Hematopoietic multipotent progenitor cell treated with erythropoietin and hydrocortisone succinate and interleukin-3 and kit ligand, for 17 days (in vitro differentiated cells): ENCODE results near the gene THYN1.

Experiments used
- DNase-seq: peaks from one replicate; pipeline ENCODE4 v3.0.0-alpha.2; 2015; ENCODE audit warnings: low spot score

Gene THYN1

DNA sequence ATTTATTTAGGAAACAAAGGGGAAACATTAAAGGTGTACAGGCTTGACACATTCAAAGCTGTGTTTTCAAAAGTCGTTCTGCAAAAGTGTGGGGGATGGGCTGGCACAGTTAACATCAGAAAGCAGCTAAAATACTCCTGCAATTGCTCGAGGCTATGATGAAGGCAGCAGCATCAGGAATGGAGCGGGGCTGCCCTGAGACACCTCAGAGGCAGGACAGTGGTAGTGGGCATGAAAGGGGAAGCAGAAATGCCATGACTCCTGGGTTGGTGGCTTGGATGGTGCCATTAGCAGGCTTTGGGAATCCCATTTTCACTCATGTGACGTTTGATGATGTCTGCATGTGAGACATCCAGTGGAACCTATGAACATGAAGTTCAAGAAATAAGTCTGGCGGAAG lies 30.0 kb downstream of the THYN1 start:
- DNase-seq: no peak

GRCh38 chr11:134216816-134217215 lies 36.3 kb downstream of the THYN1 start:
- DNase-seq: no peak

- no peak for DNase-seq
Observed at GRCh38 chr11:134215836-134216235, 37.3 kb downstream of the THYN1 start.

- DNase-seq: peak; percentile 55
Observed at GRCh38 chr11:134207538-134208239, 45.5 kb downstream of the THYN1 start.

- no peak for DNase-seq
Observed at GRCh38 chr11:134206185-134206584, 47.0 kb downstream of the THYN1 start.

- no peak for DNase-seq
Observed at GRCh38 chr11:134205729-134206128, 47.4 kb downstream of the THYN1 start.

- DNase-seq: no peak
Observed at GRCh38 chr11:134202661-134203060, 50.5 kb downstream of the THYN1 start.

DNA sequence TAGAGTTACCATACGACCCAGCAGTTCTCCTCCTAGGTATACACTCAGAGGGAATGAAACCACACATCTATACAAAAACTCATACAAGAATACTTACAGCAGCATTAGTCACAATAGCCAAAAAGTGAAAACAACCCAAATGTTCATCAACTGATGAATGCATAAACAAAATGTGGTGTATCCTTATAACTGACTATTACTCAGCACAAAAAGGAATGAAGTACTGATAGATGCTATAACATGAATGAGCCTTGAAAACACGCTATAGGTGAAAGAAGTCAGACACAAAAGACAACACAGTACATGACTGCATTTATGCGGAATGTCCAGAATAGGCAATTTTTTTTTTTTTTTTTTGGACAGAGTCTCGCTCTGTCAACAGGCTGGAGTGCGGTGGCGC lies 52.5 kb downstream of the THYN1 start:
- DNase-seq: no peak

GRCh38 chr11:134199531-134199930 lies 53.6 kb downstream of the THYN1 start:
- no peak for DNase-seq
